Activated CD8-positive, alpha-beta memory T cell treated with anti-CD3 and anti-CD28 coated beads, Interleukin-2, amount 50 U/mL, for 48 hours (primary cell): ENCODE measurements around the gene CPPED1.
"Not testable (repeated sequence)": the region's sequence is repeated elsewhere in the genome, so short reads cannot be mapped to it uniquely, and the experiment has no call there.

Source experiments
- DNase-seq: peaks from one replicate; pipeline ENCODE4 v3.0.0-alpha.2; 2020

The CPPED1 gene, protein sequence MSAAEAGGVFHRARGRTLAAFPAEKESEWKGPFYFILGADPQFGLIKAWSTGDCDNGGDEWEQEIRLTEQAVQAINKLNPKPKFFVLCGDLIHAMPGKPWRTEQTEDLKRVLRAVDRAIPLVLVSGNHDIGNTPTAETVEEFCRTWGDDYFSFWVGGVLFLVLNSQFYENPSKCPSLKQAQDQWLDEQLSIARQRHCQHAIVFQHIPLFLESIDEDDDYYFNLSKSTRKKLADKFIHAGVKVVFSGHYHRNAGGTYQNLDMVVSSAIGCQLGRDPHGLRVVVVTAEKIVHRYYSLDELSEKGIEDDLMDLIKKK

DNA sequence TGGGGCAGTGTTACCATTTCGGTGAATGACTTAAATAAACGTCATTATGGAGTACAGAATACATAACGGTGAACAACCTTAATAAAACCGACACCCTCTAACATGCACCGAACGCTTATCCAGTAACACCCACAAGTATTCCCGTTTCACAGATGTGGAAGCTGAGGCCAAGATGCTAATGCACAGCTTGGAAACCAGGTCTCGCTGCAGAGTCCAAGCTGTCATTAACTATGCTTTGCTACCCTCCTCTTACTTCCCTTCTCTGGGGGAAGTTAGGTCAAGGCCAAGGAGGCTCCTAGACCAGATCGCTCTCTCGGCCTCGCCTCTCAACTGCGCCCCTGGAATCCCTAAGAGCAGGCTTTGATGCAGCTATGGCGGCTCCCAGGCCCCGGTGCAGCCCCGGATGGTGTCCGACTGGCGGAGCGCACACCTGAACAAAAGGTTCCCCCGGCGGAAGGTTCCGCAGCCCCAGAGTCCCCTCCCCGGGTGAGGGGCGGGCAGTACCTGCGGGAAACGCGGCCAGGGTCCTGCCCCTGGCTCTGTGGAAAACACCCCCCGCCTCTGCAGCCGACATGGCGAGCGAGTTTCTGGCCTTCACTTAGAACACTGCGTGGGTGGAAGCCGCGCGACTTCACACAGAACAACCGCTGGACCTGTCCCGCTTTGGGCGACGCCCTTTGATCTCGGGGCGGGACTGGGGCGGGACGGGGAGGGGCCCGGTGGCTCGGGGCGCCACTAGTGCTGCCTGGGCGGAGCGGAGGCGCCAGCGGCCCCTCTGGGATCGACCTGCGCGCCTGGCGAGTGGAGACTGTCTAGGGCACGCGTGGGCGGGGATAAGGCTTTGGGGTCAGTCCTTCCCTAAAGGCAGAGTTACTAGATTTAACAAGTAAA, at the start of gene CPPED1:
TSS of gene CPPED1 (minus strand) at position 685 of the 891 bp plus-strand sequence. CDS start at position 574, 111 bp downstream.
- peak; percentile 97 for DNase-seq

DNA sequence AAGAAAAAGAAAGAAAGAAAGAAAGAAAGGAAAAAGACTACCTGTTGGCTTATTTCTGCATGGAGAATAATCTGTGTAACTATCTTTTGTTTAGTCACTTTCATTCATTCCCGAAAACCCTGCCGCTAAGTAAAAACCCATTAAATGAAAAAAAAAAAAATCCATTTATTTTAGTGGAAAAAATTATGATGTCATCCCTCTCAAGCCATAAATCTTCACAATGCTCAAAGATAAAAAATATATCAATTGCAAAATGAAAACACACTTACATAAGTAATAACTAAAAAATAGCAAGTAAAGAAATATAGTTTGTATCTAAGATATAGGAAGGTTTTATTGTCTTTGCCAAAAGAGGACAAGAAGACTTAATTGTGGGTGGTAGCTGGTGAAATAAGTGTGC, 46.5 kb upstream of the CPPED1 start:
- no peak for DNase-seq

DNA sequence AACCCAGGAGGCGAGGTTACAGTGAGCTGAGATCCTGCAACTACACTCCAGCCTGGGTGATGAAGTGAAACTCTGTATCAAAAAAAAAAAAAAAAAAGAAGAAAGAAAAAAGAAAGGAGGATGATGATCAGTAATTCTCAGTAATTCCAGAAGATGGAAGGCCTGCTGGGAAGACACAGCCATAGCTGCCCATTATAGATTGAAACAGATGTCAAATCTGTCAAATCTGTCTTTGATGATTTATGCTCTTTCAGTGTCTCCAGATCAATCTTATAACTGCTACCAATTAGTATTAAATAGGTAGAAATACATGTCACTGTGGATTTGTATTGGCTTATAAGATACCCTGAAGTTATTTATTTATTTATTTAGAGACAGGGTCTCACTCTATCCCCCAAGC, 42.9 kb upstream of the CPPED1 start:
- DNase-seq, result no peak

DNA sequence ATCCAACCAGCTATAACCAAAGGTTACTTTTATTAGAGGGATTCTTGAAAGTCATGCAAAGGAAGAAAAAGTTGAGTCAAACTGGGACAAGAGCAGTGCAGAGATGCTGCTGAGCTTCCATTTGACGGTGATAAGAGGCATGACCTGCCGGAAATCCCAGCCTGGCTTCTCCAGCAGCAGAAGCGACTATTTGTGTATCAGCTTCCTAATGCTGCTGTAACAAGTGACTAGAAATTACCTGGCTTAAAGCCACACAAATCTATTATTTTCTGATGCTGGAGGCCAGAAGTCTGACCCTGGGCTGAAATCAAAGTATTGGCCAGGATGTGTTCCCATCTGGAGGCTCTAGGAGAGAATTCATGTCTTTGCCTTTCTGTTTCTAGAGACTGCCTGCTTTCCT, 41.6 kb upstream of the CPPED1 start:
- no peak for DNase-seq

DNA sequence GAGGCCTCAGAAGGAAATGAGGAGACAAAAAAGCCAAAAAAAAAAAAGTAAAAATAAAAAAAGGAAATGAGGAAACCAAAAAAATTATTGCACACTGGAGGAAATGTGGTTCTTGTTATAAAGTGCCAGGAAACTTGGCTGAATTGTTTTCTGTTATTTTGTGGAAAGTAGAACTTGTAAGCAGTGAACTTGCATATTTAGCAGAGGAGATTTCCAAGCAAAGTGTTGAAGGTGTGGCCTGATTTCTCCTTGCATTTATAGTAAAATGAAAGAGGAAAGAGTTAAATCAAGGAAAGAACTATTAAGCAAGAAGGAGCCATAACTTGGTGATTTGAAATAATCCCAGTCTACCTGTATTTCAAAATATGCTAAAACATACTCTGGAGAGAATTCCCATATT, 34.1 kb upstream of the CPPED1 start:
- no peak for DNase-seq

DNA sequence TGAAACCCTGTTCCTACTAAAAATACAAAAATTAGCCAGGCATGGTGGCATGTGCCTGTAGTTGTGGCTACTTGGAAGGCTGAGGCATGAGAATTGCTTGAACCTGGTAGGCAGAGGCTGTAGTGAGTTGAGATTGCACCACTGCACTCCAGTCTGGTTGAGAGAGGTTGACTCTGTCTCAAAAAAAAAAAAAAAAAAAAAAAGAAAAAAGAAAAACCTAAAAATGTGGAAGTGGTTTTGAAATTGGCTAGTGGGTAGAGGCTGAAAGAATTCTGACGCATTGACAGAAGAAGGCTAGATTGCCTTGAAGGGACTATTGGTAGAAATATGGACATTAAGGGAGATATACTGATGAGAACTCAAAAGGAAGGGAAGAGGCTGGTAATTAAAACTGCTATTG, 33.6 kb upstream of the CPPED1 start:
- no peak for DNase-seq

DNA sequence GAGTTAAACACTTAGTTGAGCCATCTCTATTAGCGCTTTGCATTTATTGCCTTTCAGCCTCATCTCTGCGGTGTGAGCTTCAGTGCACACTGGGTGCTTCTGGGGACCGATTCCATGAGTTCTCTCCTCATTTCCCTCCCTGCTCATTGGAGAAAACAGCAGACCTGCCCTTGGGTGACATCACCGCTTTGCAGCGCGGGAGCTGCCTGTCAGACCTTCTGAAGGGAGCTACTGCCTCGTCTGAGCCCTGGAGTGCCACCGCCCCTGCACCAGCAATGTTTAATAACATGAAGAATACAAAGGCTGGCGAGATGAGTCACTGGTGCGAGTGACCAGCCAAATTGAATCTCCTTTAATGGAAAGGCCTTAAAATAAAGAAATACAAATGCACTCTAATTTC, 30.2 kb upstream of the CPPED1 start:
- DNase-seq, result no peak

DNA sequence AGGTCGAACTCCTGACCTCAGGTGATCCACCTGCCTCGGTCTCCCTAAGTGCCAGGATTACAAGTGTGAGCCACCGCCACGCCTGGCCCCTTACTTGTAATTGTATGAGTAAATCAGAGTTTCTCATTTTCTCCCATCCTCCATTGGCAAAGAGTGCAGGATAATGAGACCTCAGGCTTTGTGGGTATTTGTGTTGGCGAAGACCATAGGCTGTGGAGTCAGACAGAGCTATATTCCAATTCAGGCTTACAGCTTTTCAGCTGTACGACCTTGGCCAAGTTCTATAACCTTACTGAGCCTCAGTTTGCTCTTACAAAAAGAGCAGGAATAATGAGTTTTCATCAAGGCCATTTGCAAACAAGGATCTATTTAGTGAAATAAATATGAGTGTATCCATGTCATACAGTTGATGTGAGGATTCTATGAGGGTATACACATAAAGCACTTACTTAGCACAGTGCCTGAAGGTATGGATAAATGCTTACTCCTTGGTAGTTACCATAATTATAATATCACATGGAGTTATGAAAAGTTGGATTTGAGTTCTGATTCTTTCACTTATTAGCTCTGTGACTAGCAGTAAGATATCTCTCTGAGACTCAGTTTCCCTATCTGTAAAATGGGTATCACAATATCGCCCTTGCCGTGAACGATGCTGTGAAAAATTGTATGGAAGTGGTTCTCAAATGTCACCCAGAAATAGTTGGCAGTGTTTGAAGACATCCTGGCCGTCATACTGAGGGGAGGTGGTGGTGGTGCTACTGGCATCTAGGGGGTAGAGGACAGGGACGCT, 25.6 kb upstream of the CPPED1 start:
- DNase-seq, result no peak

DNA sequence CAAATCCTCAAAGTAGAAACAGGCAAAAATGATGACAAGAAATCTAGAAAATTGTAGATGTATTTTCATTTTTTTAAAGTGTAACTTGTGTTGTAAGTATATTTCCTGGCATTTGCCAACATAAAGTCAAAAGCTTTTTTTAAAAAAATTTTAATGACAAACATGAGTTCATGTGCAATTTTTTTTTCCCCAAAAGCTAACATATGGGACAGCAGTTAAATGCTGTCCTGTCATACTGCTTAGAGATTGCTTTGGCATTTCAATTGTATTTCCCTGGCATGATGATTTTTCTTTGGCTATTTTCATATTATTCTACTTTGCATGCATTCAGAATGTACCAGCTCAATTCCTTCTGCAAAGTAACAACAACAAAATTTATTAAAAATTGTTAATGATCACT, 24.5 kb upstream of the CPPED1 start:
- DNase-seq, result no peak

DNA sequence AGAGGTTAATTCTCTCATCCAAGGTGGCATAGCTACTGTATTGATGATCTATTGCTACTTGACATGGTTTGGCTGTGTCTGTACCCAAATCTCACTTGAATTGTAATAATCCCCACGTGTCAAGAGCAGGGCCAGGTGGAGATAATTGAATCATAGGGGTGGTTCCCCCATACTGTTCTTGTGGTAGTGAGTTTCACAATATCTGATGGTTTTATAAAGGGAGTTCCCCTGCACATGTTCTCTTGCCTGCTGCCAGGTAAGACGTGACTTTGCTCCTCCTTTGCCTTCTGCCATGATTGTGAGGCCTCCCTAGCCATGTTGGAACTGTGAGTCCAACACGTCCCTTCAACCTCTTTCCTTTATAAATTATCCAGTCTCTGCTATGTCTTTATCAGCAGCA, 22.9 kb upstream of the CPPED1 start:
- DNase-seq, result no peak

DNA sequence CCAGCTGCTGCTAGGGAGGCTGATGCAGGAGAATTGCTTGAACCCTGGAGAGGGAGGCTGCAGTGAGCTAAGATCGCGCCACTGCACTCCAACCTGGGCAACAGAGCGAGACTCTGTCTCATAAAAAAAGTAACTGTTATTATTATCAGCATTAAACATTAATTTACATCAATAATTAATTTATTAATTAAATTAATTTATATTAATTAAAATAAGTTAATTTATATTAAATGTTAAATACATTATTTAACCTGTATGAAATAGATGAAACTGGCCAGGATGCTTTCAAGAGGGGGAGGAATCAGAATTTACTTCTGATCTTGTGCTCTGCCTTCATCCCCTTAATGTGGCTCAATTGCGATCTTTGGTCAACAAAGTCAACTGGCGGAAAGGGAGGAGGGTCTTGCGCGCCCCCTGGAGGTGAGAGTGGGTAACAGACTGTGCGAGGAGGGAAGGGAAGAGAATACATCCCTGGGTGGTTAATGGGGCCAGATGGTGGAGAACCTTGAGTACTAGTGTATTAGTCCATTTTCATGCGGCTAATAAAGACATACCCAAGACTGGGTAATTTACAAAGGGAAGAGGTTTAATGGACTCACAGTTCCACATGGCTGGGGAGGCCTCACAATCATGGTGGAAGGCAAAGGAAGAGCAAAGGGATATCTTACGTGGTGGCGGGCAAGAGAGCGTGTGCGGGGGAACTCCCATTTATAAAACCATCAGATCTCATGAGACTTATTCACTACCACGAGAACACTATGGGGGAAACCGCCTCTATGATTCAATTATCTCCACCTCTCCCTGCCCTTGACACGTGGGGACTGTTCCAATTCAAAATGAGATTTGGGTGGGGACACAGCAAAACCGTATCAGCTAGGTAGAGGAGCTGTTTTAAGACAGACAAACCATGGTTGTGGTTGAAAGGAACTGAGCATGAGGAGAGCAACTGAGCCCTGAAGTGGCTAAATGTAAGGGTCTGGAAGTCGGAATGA, 15.7 kb upstream of the CPPED1 start:
- peak; percentile 93 for DNase-seq

DNA sequence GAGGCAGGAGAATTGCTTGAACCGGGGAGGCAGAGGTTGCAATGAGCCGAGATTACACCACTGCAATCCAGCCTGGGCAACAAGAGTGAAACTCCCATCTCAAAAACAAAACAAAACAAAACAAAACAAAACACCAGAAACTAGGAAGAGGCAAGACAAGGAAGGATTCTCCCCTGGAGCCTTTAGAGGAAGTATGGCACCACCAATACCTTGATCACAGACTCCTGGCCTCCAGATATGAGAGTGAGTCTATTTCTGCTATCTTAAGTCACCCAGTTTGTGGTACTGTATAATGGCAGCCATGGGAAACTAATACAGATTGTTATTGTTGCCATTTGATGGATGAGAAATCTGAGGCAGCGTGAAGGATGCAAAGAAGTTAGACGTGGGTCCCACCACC, 14.6 kb upstream of the CPPED1 start:
- no peak for DNase-seq

DNA sequence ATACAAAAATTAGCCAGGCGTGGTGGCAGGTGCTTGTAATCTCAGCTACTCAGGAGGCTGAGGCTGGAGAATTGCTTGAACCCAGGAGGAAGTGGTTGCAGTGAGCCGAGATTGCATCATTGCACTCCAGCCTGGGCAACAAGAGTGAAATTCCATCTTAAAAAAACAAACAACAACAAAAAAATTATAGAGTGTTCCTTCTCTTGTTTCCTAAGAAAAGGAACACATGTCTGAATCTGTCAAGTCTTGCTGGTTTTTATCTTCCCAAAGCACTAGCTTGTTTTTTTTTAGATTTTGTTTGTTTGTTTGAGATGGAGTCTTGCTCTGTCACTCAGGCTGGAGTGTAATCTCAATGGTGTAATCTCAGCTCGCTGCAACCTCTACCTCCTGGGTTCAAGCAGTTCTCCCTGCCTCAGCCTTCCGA, 13.1 kb upstream of the CPPED1 start:
- not testable (repeated sequence) for DNase-seq

DNA sequence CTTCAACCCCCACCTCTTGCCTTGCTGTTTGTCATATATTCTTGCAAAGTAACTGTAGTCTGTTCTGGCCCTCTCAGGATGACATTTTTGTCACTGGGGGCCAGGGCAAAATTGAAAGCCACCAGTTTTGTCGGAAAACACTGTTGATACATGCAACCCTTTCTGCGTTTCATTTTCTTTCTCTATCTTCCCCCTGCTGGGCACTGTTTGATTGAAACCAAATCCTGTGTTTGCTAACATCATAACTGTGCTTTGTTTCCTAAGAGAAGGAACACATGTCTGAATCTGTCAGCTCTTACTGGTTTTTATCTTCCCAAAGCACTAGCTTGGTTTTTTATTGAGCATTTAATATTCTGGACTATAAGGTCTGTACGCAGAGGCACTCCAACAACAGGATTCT, 11.7 kb upstream of the CPPED1 start:
- DNase-seq, result no peak

DNA sequence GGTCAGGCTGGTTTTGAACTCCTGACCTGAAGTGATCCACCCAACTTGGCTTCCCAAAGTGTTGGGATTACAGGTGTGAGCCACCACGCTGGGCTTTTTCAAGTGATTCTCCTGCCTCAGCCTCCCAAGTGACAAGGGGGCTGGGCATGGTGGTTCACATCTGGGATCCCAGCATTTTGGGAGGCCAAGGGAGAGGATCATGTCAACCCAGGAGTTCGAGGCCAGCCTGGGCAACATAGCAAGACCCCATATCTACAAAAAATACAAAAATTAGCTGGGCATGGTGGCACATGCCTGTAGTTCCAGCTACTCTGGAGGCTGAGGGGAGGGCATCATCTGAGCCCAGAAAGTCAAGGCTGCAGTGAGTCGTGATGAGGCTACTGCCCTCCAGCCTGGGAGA, 10.0 kb upstream of the CPPED1 start:
- DNase-seq, result not testable (repeated sequence)

DNA sequence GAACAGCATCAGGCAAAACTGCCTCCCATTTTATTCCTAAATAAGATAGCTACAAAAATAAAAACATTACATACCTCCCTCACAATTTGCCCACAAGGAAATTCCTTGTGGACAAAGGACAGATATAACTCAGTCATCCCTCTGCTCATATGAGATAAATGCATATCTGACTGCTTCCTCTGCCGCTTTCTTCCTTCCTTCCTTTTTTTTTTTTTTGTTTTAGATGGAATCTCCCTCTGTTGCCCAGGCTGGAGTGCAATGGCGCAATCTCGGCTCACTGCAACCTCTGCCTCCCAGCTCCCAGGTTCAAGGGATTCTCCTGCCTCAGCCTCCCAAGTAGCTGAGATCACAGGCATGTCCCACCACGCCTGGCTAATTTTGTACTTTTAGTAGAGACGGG, 9.6 kb upstream of the CPPED1 start:
- DNase-seq, result not testable (repeated sequence)

DNA sequence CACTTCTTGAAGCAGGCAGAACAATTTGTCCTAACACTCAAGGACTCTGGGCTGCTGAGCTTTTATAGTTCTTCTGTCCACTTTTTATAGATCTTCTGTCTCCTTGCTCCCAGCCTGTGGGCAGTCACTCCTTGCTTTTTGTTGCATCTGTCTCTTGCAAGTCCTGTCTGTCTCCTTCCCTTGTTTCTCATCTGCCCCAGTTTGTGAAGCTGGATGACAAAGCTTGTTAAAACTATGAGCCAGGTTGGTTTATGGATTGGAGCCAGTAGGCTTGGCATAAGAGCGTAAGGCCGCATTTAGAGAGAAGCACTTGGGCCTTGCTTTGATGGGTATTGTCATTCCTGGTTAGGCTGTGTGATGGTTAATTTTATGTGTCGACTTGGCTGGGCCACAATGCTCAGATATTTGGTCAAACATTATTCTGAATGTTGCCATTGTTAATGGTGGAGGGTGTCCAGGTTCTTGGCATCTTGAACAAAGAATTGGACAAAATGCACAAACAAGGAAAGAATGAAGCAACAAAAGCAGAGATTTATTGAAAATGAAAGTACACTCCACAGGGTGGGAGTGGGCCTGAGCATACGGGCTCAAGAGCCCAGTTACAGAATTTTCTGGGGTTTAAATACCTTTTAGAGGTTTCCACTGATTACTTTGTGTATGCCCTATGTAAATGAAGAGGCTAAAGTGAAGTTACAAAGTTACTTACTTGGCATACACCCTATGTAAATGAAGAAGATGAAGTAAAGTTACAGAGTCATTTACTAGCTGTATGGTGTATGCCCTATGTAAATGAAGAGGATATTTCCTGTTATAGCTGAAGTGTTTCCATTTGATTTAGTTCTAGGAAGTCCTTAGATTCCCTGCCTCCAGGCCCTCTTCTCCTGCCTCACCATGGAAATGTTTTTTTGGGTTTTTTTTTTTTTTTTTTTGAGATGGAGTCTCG, 8.0 kb upstream of the CPPED1 start:
- DNase-seq, result no peak

DNA sequence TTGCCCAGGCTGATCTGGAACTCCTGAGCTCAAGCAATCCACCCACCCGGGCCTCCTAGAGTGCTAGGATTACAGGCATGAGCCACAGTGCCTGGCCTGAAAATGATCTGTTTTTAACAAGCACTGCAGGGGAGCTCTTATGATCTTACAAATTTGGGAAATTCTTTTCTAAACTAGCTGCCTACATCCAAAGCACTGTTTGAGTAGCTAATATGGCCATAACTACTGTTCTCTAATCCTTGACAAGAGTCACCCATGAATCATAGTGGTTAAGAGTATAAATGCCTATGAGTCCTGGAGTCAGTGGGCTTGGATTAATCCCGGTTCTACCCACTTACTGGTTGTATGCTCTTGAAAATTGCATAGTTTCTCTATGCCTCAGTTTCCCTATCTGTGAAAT, 1.4 kb upstream of the CPPED1 start:
- DNase-seq, result no peak

DNA sequence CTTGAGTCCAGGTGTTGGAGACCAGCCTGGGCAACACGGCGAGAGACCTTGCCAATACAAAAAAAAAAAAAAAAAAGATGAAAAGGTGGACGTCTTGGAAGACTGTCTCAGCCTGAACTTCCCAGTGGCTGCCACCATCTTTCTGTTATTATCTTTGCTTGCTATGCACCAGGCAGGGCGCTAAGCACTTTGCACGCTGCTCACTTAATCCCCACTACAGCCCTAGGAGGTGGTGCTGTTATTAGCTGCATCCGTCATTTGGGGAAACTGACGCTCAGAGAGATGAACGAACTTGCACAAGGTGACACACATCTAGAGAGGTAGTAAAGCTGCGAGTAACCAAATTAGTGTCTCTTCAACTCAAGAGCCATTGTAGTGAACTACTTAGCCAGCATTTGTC, 708 bp upstream of the CPPED1 start:
- no peak for DNase-seq

DNA sequence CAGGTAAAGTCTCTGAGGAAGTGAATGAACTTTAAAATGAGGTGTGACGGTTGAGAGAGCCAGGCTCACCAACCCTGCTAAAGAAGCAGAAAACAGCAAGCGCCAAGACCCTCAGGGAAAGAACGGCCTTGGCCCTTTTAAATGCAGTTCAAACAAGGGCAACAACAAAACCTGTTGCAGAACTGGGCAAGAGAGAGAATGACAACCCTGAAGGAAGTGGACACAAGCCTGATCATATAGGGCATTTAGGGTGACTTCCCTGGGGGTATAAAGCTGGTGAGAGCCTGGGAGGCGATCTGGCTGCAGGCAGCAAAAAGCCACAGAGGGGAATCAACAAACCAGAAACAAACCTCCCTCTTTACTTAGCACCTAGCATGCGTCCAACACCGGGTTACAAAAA, 1.0 kb downstream of the CPPED1 start:
- no peak for DNase-seq

DNA sequence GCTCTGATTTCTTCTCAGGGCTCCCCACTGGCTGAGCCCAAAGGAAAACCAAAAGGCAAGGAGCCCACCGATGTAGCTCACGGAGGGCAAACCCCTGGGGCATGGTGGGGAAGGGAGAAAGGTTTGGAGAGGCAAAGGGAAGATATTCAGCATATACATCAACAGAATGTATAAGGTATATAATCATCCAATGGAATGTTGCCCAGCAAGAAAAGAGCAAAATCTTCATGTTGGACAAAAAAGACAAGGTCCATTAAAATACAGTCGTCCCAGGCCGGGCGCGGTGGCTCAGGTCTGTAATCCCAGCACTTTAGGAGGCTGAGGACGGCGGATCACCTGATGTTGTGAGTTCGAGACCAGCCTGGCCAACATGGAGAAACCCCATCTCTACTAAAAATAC, 1.6 kb downstream of the CPPED1 start:
- DNase-seq, result no peak
